Endothelial cell of umbilical vein (primary cell): ENCODE data around the gene CCDC170. TPM values are rescaled to one million over a fixed set of nuclear protein-coding genes. Genes with fewer than 3 reads are reported as not detected.

Experiments used
- BruUV-seq: library from RNA; stranded (reverse); fragments of 400-500 nt; replicated peaks from 2 replicates; lab custom pipeline; 2021; lab: Mats Ljungman, UMichigan
- CTCF ChIA-PET: fragments of 300-600, 350-600 bp; sonication (Branson Sonifier 250); formaldehyde crosslinking; loops from one replicate; lab custom pipeline; 2021; ENCODE audit warnings: antibody characterized with exemption, inconsistent platforms; lab: Charles Lee
- POLR2A ChIA-PET: fragments of 300-600, 350-600 bp; sonication (Branson Sonifier 250); formaldehyde crosslinking; loops from one replicate; lab custom pipeline; 2021; ENCODE audit warnings: antibody characterized with exemption, inconsistent platforms; lab: Charles Lee
- DNase-seq: peaks from one replicate; pipeline ENCODE4 v3.0.0-alpha.2; 2011; ENCODE audit warnings: low read depth, low spot score
- FAIRE-seq: peaks from 2 replicates; lab custom pipeline; 2011; peaks lifted over from hg19 to GRCh38; lab: Jason Lieb, UNC
- H2AFZ ChIP-seq: 2 replicates; pipeline ENCODE4 v1.6.0; 2012; ENCODE audit warnings: low read depth, low read length, control low read depth, inconsistent platforms
- H3K27ac ChIP-seq: 2 replicates; pipeline ENCODE4 v1.5.1; 2011; ENCODE audit warnings: low read depth, mild to moderate bottlenecking, control low read depth, low read length, moderate library complexity; ENCODE audit not compliant: insufficient read depth
- H3K27me3 ChIP-seq, 2 experiments: 2 replicates each; pipeline versions ENCODE4 v1.6.0 to v1.6.1; 2011; ENCODE audit warnings: low read length in 2 of 2, mixed read lengths in 1 of 2; ENCODE audit not compliant: control insufficient read depth in 2 of 2, insufficient read depth in 2 of 2
- H3K36me3 ChIP-seq, 2 experiments: 2 replicates in 1 of 2; 3 replicates in 1 of 2; pipeline ENCODE4 v1.5.1; 2011; ENCODE audit warnings: low read length in 2 of 2, mild to moderate bottlenecking in 1 of 2, moderate library complexity in 1 of 2; ENCODE audit not compliant: control insufficient read depth in 2 of 2, insufficient read depth in 2 of 2; ENCODE audit errors: extremely low read depth in 1 of 2
- H3K4me1 ChIP-seq: 3 replicates; pipeline ENCODE4 v1.5.1; 2011; ENCODE audit warnings: mild to moderate bottlenecking, low read length; ENCODE audit not compliant: control insufficient read depth, insufficient read depth; ENCODE audit errors: extremely low read depth
- H3K4me2 ChIP-seq: 2 replicates; pipeline ENCODE4 v1.6.1; 2011; ENCODE audit warnings: low read length, control low read depth, mixed read lengths; ENCODE audit not compliant: insufficient read depth
- H3K4me3 ChIP-seq, 3 experiments: fragments of 200-600 bp in 1 of 3; sonication (generic), shearing (Covaris generic) in 1 of 3; replicated peaks in 1 of 3; 2 replicates each; pipeline ENCODE4 v1.5.1; 2011 to 2016; ENCODE audit warnings: control low read depth in 3 of 3, low read length in 3 of 3, mild to moderate bottlenecking in 2 of 3, inconsistent platforms in 1 of 3, low read depth in 1 of 3, moderate library complexity in 1 of 3; ENCODE audit not compliant: insufficient read depth in 1 of 3
- H3K79me2 ChIP-seq: 2 replicates; pipeline ENCODE4 v1.6.0; 2012; ENCODE audit warnings: low read length, inconsistent platforms; ENCODE audit not compliant: control insufficient read depth, insufficient read depth
- H3K9ac ChIP-seq: replicated peaks from 2 replicates; pipeline ENCODE3; 2011; ENCODE audit warnings: low read length, control low read depth; ENCODE audit not compliant: insufficient read depth; ENCODE audit errors: extremely low read depth
- H3K9me1 ChIP-seq: replicated peaks from 3 replicates; pipeline ENCODE4 v1.6.0; 2011; ENCODE audit warnings: mild to moderate bottlenecking, low read length; ENCODE audit not compliant: control insufficient read depth, insufficient read depth; ENCODE audit errors: extremely low read depth
- H3K9me3 ChIP-seq: replicated peaks from 2 replicates; pipeline ENCODE4 v1.5.1; 2012; ENCODE audit warnings: low read length, inconsistent platforms; ENCODE audit not compliant: control insufficient read depth, insufficient read depth
- H4K20me1 ChIP-seq: replicated peaks from 2 replicates; pipeline ENCODE3; 2011; ENCODE audit warnings: mild to moderate bottlenecking, low read length; ENCODE audit not compliant: control insufficient read depth, insufficient read depth; ENCODE audit errors: extremely low read depth
- CTCF ChIP-seq, 2 donors: IDR thresholded peaks; 1 replicate in 1 of 2; 2 replicates in 1 of 2; pipeline ENCODE4 v1.5.1; 2011; ENCODE audit warnings: low read length in 2 of 2, mild to moderate bottlenecking in 2 of 2, moderate library complexity in 2 of 2, control low read depth in 1 of 2, inconsistent platforms in 1 of 2, low read depth in 1 of 2; ENCODE audit not compliant: insufficient read depth in 1 of 2; ENCODE audit errors: extremely low read depth in 1 of 2
- EZH2 ChIP-seq: IDR thresholded peaks from 2 replicates; pipeline ENCODE4 v1.6.1; 2012; ENCODE audit warnings: borderline replicate concordance, low read depth, mild to moderate bottlenecking, moderate library complexity, low read length, inconsistent platforms; ENCODE audit not compliant: severe bottlenecking
- FOS ChIP-seq: IDR thresholded peaks from 2 replicates; pipeline ENCODE4 v1.6.1; 2011; ENCODE audit warnings: mild to moderate bottlenecking, low read length, moderate library complexity, borderline replicate concordance; ENCODE audit not compliant: insufficient read depth
- GATA2 ChIP-seq: IDR thresholded peaks from 2 replicates; pipeline ENCODE4 v1.7.0; 2011; ENCODE audit warnings: low read depth, mild to moderate bottlenecking, moderate library complexity, mixed read lengths, low read length; ENCODE audit not compliant: insufficient read length, insufficient read depth
- JUN ChIP-seq: IDR thresholded peaks from 2 replicates; pipeline ENCODE4 v1.6.1; 2011; ENCODE audit warnings: borderline replicate concordance, low read depth; ENCODE audit not compliant: insufficient read length, insufficient read depth
- MAX ChIP-seq: IDR thresholded peaks from 2 replicates; pipeline ENCODE4 v1.6.1; 2011; ENCODE audit not compliant: insufficient read depth, insufficient read length
- MYC ChIP-seq: IDR thresholded peaks from one replicate; pipeline ENCODE4 v1.6.1; 2011; ENCODE audit warnings: mild to moderate bottlenecking, low read depth, low read length
- POLR2A ChIP-seq: IDR thresholded peaks from 2 replicates; pipeline ENCODE4 v1.6.1; 2012; ENCODE audit warnings: low read depth, mild to moderate bottlenecking, control low read depth, low read length
- POLR2AphosphoS5 ChIP-seq: IDR thresholded peaks from 2 replicates; pipeline ENCODE4 v1.6.1; 2012; ENCODE audit warnings: low read depth, mild to moderate bottlenecking, control low read depth, low read length, moderate library complexity; ENCODE audit not compliant: insufficient read depth
- dilution Hi-C: fragments of 300-500 bp; cut with MboI; formaldehyde crosslinking; loops from one replicate; pipeline ENCODE4 v1.15.0; 2019; ENCODE audit warnings: low sequenced_read_pairs; ENCODE audit not compliant: extremely low pct_ligation_motif_present
- intact Hi-C: fragments of 100-400 bp; cut with micrococcal nuclease; formaldehyde crosslinking; loops from one replicate; pipeline ENCODE4 v1.10.0; 2022
- polyA plus RNA-seq, 4 experiments: library from polyadenylated mRNA; depleted of rRNA in 3 of 4; stranded (reverse) in 3 of 4; unstranded in 1 of 4; fragments of >200 nt; gene quantifications; 2 replicates each; pipeline versions ENCODE4 v1.2.1 to v1.2.3, GENCODE V29; 2011 to 2012; ENCODE audit warnings: missing spikeins in 1 of 4
- small RNA-seq: library from RNA; depleted of rRNA; stranded (forward); fragments of <200 nt; gene quantifications from one replicate; pipeline ENCODE3, GENCODE V24; 2012; ENCODE audit warnings: low replicate concordance, low read depth; ENCODE audit not compliant: insufficient read depth, insufficient read length
- total RNA-seq: library from RNA; stranded (reverse); gene quantifications from 2 replicates; pipeline ENCODE4 v1.2.3, GENCODE V29; 2021

The CCDC170 gene
- total and polyA plus RNA-seq, 2 donors (not counting 3 experiments of a cell fraction or from before 2014, with no cell fraction given), result 0.07 to 0.21 TPM

GRCh38 chr6:151670116-151670515 is 176.3 kb downstream of the CCDC170 start:
- CTCF ChIA-PET, result no interaction called here
- no peaks in the 10 kb centered on the region for H4K20me1 ChIP-seq
- dilution Hi-C loops (no loop called here), intact Hi-C loops (no loop called here)
- no peak overlapping the region for H3K9ac ChIP-seq
- DNase-seq (no peak), FAIRE-seq (no peak)
- no TSS peak for BruUV-seq
- H3K9me1 ChIP-seq, result no peaks in the 10 kb centered on the region
- H3K27me3 ChIP-seq, result peaks cover under 1 to 3% of the 10 kb centered on the region in 2 experiments
- no peak overlapping the region for H3K27ac ChIP-seq
- H3K4me1 ChIP-seq, result peaks cover 3% of the 10 kb centered on the region
- TF ChIP-seq MYC (no peak), JUN (no peak), CTCF (IDR thresholded peaks at IDR 0.05; ENCODE audit: extremely low read depth in 1 of 2, insufficient read depth in 1 of 2, low read depth in 1 of 2, low read length in 2 of 2) (no peak), POLR2A (no peak), GATA2 (no peak), MAX (no peak), POLR2AphosphoS5 (no peak), FOS (no peak), EZH2 (no peak)
- H2AFZ ChIP-seq, result no peak overlapping the region
- POLR2A ChIA-PET, result interaction anchor here (0.6 kb wide), 1 partner anchor 143 kb away, joined by 4 read pairs; no protein-coding TSS in a partner anchor
- no peak overlapping the region for H3K4me3 ChIP-seq
- H3K9me3 ChIP-seq, result no peaks in the 10 kb centered on the region
- H3K79me2 ChIP-seq, result no peaks in the 10 kb centered on the region
- no peak overlapping the region for H3K4me2 ChIP-seq
- no peaks in the 10 kb centered on the region for H3K36me3 ChIP-seq

Small RNA genes lying within 50 kb of the gene (small RNA-seq; reads per million reads assigned to genes)
- gene RNU6-813P, result not detected

Other genes with a start within 250 kb of the CCDC170 start
- 13.1 and 13.6 TPM in 2 replicates for gene ZBTB2, start 102.5 kb upstream of the CCDC170 start, total RNA-seq
- gene ZBTB2, start 102.5 kb upstream of the CCDC170 start, polyA plus RNA-seq, result 11.3 and 11.8 TPM in 2 replicates
- 17.2 and 21.4 TPM in 2 replicates for gene RMND1, start 41.9 kb upstream of the CCDC170 start, total RNA-seq
- 4.1 and 6.3 TPM in 2 replicates for gene RMND1, start 41.9 kb upstream of the CCDC170 start, polyA plus RNA-seq